ENCODE data around the gene SNX8.
A peak's percentile ranks its signal among the peaks of the same experiment; 100 is the strongest.

Gene SNX8

DNA sequence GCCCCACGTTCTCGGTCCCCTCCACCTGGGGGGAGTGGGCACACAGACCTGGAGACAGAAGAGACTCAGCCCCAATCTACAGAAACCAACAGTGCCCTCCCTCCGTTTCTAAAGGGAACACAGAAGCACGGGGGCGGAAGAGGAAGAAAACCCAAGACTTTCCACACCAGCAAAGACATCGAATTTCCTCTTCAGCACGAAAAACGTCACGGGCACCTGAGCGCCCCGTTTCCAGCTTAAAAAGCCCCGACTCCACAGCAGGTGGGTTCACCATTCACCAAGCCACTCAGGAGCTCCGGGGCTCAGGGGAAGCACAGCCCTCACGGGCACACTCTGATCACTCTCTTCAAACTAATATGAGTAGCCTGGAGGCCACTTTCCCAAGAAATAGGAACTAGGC, 52.6 kb downstream of the SNX8 start:
- DNase-seq (ENCODE audit: low read depth) = no peak

GRCh38 chr7:2260820-2261219, 53.4 kb downstream of the SNX8 start:
- DNase-seq (ENCODE audit: low read depth) = peak; percentile 26

DNA sequence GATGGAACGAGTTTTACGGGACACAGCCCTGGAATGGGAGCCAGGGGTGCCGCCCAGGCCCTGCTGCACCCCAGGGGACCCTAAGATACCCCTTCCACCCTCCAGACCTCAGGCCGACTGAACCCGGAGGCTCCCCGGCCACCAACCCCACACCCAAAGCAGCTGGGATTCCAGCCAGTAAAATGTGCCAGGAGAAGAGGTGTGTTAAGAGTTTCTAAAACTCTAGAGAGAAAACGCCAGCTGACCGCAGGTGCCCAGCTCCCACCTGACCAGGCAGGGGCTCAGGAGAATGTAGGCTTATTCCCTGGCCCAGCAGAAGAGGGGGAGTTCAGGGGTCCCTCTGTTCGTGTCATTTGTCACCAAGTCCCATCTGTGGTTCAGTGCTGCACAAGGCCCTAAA, 54.8 kb downstream of the SNX8 start:
- no peak for DNase-seq (ENCODE audit: low read depth)

- no peak for DNase-seq (ENCODE audit: low read depth)
Measured at GRCh38 chr7:2258661-2259365, 55.4 kb downstream of the SNX8 start.

GRCh38 chr7:2257651-2258050, 56.6 kb downstream of the SNX8 start:
- no peak for DNase-seq (ENCODE audit: low read depth)

GRCh38 chr7:2257046-2257551, 57.1 kb downstream of the SNX8 start:
- DNase-seq (ENCODE audit: low read depth) = no peak

- no peak for DNase-seq (ENCODE audit: low read depth)
Measured at GRCh38 chr7:2256306-2257045, 57.8 kb downstream of the SNX8 start.

- DNase-seq (ENCODE audit: low read depth) = no peak
Measured at GRCh38 chr7:2255145-2256139, 58.8 kb downstream of the SNX8 start.

DNA sequence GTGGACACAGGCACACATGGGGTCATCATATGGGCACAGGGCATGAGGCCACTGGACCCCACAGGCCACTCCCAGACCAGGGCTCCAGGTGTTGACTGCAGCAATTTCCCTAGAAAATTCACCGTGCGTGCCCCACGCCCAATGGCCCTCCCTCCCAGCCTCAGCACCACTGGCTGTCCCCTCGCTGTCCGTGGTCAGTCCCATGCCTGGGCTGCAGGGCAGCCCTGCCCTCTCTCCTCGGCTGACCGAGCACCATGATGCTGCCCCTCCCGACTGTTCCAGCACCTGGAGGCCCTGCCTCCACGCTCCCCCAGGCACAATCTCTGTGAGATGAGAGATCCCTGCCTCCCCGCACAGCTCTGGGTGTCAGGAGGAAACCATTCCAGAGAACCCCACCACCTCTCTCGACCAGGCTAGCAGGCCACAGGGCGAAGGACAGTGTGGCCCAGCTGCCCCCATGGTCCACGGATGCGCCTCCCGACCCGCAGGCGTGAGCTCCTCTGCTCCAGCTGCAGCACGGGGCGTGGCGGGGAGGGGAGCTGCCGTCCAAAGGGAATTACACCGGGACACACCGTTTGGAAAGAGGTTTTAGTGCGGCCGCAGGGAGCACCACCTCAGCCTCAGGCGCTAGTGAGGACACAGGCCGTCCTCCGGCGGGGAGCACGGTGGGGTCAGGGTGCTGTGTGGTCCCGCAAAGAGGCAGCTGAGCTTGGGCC, 59.7 kb downstream of the SNX8 start:
- DNase-seq (ENCODE audit: low read depth) = no peak

- DNase-seq (ENCODE audit: low read depth) = no peak
Measured at GRCh38 chr7:2253525-2254244, 60.6 kb downstream of the SNX8 start.

- no peak for DNase-seq (ENCODE audit: low read depth)
Measured at GRCh38 chr7:2253021-2253420, 61.2 kb downstream of the SNX8 start.

- DNase-seq (ENCODE audit: low read depth) = no peak
Measured at GRCh38 chr7:2251841-2252771, 62.1 kb downstream of the SNX8 start.

DNA sequence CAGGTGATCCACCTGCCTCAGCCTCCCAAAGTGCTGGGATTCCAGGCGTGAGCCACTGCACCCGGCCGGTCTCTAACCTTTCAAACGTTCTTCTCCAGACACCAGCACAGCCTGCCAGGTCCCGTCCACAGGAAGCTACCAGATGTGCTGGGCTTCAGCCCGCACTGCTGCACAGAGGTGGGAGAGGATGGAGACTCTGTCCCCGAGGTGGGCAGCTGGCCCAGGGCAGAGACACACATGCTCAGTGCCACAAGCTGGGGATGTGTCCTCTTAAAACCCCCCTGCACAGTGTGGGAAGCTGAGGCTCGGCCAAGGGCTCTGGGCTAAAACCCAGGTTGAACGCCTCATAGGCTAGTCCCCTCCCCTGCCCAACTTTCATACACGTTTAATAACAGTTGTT, 62.9 kb downstream of the SNX8 start:
- no peak for DNase-seq (ENCODE audit: low read depth)

- DNase-seq (ENCODE audit: low read depth) = no peak
Measured at GRCh38 chr7:2249744-2250323, 64.4 kb downstream of the SNX8 start.

DNA sequence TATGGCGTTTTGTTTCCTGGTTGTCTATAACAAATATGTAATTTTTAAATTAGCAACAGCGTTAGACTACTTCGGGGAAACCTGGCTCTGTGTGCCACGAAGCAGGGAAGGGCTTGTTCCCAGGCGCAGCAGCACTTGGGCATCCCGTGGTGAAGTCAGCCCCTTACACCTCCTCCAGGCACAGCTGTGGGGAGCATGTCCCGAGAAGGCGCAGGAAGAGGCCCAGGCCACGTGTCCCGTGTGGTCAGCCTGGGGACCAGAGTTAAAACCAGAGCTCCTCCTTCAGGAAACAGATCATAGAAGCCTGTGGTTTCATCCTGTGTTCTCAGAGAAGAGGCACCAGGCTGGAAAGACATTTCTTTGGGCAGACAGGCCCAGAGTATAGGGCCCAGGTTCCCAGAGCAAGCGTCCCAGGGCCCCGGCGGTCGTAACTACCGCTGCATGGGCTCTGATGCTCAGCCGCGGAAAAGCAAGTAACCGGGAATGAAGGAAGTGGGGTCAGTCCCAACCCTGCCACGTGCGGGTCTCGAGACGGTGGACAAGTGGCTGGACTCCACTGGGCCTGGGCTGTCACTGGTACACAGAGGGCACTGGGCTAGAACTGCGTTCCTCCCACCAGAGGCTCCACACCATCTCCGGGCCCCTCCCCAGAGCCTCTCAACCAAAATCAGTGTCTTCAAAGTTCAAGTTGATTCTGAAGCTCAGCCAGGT, 65.1 kb downstream of the SNX8 start:
- DNase-seq (ENCODE audit: low read depth) = peak; percentile 99

DNA sequence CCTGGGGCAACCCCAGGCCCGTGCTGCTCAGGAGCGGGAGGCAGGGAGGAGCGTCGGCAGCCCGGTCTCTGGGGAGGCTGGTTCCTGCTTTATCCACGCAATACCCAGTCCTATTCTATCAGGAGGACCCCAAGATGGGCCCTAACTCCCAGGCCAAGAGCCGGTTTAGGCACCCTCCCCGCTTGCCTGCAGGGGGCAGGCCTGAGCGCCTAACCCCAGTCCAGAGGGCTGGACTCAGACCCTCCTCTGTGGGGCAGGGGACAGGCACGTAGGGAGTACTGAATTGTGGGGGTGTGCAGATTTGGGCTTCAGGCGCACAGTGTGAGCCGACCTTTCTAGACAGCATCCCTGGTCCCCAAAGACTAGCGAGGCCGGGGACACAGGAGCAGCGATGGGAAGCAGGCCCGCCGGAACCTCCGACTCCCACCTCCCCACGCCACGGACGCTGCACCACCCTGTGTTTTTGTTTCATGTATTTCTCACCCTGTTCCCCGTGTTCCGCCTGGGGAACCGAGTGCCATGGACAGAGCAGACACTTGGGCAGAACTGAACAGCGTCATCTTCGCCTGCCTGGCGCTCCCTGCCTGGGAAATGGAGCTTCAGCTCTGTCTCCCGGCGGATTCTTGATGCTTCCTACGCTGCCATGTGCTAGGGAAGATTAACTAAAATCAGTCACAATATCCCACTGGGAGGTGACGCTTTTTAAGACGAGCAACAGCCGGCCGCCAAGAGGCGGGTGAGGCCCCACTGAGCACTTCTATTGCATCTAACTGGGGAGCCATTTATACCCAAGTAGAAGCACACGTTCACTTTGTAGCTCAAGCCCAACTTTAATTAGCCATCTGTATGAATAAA, 66.9 kb downstream of the SNX8 start:
- DNase-seq (ENCODE audit: low read depth) = peak; percentile 30

DNA sequence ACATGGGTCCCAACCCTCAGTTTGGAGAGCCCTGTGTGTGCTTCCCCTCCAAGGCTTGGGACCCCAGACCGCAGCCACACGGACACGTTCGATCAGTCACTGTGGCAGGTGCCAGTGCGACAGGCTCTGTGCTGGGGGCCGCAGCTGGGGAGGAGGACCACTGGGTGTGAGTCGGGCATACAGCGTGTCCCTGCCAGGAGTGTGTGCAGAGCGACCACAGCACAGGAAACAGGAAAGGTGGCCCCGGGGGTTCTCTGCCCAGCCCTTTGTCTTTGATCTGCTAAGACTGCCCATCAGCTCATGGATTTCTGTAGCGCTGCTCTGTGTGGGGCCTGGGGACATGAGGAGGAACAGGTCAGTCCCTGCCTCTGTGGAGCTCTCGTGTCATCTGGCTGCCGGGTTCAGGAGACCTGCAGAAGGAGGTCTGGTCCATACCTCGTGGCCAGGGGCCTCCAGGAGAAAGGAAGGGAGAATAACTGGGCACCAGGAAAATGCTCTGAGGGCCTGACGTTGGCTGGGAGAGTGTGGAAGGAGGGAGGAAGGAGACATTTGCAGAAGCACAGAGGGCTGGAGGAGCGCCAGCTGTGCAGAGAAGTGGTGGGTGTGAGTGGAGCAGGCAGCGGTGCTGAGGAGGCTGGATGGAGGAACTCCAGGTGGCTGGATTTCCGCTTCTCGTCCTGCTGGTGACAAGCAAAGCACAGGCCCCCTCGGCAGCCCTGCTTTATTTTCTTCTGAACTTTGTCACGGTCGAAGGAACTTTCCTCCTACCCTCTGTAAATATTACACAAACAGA, 68.2 kb downstream of the SNX8 start:
- DNase-seq (ENCODE audit: low read depth) = no peak
